Stimulated activated CD8-positive, alpha-beta memory T cell treated with anti-CD3 and anti-CD28 coated beads, Interleukin-15, amount 100 ng/mL, for 1 hour (primary cell): ENCODE measurements around the gene NXT1.
"Not testable (repeated sequence)": the region's sequence is repeated elsewhere in the genome, so short reads cannot be mapped to it uniquely, and the experiment has no call there.

ENCODE experiments used
- DNase-seq: peaks from one replicate; pipeline ENCODE4 v3.0.0-alpha.2; 2020; ENCODE audit warnings: low read depth

Gene NXT1

GRCh38 chr20:23331450-23332350 is 18.9 kb upstream of the NXT1 start:
- no peak for DNase-seq

- no peak for DNase-seq
These were observed 18.1 kb upstream of the NXT1 start for GRCh38 chr20:23332467-23332866.

- DNase-seq: no peak
These were observed 16.5 kb upstream of the NXT1 start for GRCh38 chr20:23334111-23334510.

- no peak for DNase-seq
These were observed 15.1 kb upstream of the NXT1 start for GRCh38 chr20:23335521-23335920.

- DNase-seq: no peak
These were observed 14.1 kb upstream of the NXT1 start for GRCh38 chr20:23336476-23336875.

GRCh38 chr20:23337312-23337711 is 13.3 kb upstream of the NXT1 start:
- no peak for DNase-seq

- DNase-seq: no peak
These were observed 10.6 kb upstream of the NXT1 start for GRCh38 chr20:23339986-23340385.

- DNase-seq: no peak
These were observed 10.1 kb upstream of the NXT1 start for GRCh38 chr20:23340524-23340923.

- DNase-seq: no peak
These were observed 9.5 kb upstream of the NXT1 start for GRCh38 chr20:23341073-23341472.

GRCh38 chr20:23343590-23343989 is 7.0 kb upstream of the NXT1 start:
- DNase-seq: no peak

- DNase-seq: no peak
These were observed 6.3 kb upstream of the NXT1 start for GRCh38 chr20:23344336-23344735.

- no peak for DNase-seq
These were observed 4.6 kb upstream of the NXT1 start for GRCh38 chr20:23346002-23346401.

- no peak for DNase-seq
These were observed 2.8 kb upstream of the NXT1 start for GRCh38 chr20:23347791-23348190.

GRCh38 chr20:23348510-23348909 is 2.1 kb upstream of the NXT1 start:
- DNase-seq: not testable (repeated sequence)

- peak; percentile 53 for DNase-seq
These were observed 1.0 kb upstream of the NXT1 start for GRCh38 chr20:23349338-23350195.

- no peak for DNase-seq
These were observed 580 bp downstream of the NXT1 start for GRCh38 chr20:23350904-23351838.

- no peak for DNase-seq
These were observed 5.6 kb downstream of the NXT1 start for GRCh38 chr20:23356203-23356602.

GRCh38 chr20:23357767-23358562 is 7.4 kb downstream of the NXT1 start:
- peak; percentile 99 for DNase-seq

GRCh38 chr20:23358563-23358906 is 7.9 kb downstream of the NXT1 start:
- DNase-seq: no peak

GRCh38 chr20:23358923-23359593 is 8.5 kb downstream of the NXT1 start:
- DNase-seq: no peak

- DNase-seq: no peak
These were observed 9.9 kb downstream of the NXT1 start for GRCh38 chr20:23360531-23360930.
